DMS114 treated with DMSO at 0.1 percent for 48 hours (cell line): Measurements from ENCODE around the gene ZNF768.

Source experiments
- DNase-seq: peaks from one replicate; lab custom pipeline; 2025; ENCODE audit not compliant: unreplicated experiment; lab: John Stamatoyannopoulos, UW

ZNF768 gene

DNA sequence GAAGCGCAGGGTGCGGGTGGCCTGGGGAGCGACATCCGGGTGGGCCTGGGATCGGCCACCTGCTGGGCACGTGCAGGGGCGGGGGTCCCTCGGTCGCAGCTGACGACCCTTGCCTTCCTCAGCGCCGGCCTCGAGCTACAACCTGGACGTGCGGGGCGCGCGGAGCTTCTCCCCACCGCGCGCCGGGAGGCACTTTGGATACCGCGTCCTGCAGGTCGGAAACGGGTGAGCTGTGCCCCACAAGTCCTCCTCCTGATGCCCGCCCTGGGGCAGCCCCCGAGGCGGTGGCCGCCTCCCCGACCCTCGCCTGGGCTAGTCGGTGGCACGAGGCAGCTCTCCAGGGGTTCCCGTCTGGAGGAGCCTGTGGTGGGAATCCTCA is 52.3 kb downstream of the ZNF768 start:
- no peak for DNase-seq
